Lower lobe of right lung (tissue), 2 donors: ENCODE data around the gene CDK4. TPM values are rescaled to one million over a fixed set of nuclear protein-coding genes. Genes with fewer than 3 reads are reported as not detected.
A peak's percentile ranks its signal among the peaks of the same experiment; 100 is the strongest.

Experiments used
- ATAC-seq, 2 donors: fragments of 200-7000 bp; cut with Tn5 transposase; one replicate each; pipeline ENCODE4 v1.9.1; 2020 to 2022; ENCODE audit warnings: mild to moderate bottlenecking in 2 of 2, moderate library complexity in 2 of 2
- DNase-seq: peaks from one replicate; pipeline ENCODE4 v3.0.0-alpha.2; 2020
- H3K27ac ChIP-seq: fragments of 200-600 bp; one replicate; pipeline ENCODE4 v1.8.0; 2022
- H3K27me3 ChIP-seq: fragments of 200-600 bp; one replicate; pipeline ENCODE4 v1.8.0; 2022; ENCODE audit warnings: low read depth
- H3K36me3 ChIP-seq: fragments of 200-600 bp; one replicate; pipeline ENCODE4 v1.8.0; 2022; ENCODE audit warnings: mild to moderate bottlenecking
- H3K4me1 ChIP-seq: fragments of 200-600 bp; one replicate; pipeline ENCODE4 v1.8.0; 2022
- H3K4me3 ChIP-seq: fragments of 200-600 bp; one replicate; pipeline ENCODE4 v1.8.0; 2022; ENCODE audit warnings: mild to moderate bottlenecking
- H3K9me3 ChIP-seq: fragments of 200-600 bp; one replicate; pipeline ENCODE4 v1.8.0; 2022
- CTCF ChIP-seq: fragments of 200-600 bp; IDR thresholded peaks from one replicate; pipeline ENCODE4 v1.8.0; 2022; ENCODE audit warnings: antibody characterized with exemption, mild to moderate bottlenecking
- intact Hi-C: fragments of 100-400 bp; cut with DNase I; formaldehyde crosslinking; loops from one replicate; pipeline ENCODE4 v1.11.0; 2022
- total RNA-seq: library from RNA; stranded (reverse); fragmentation: NEBNext Ultra II Directional; extraction: Animal tissue kit (Norgen Biotek cat#: 25700); gene quantifications from one replicate; pipeline ENCODE4 v1.2.1, GENCODE V29; 2021
- donor health status: DM: no; HTN: yes; CAD: no; lungs with severe emphysema.

CDK4 gene
- total RNA-seq, 1 donor from 2014 or later: 68.4 TPM

DNA sequence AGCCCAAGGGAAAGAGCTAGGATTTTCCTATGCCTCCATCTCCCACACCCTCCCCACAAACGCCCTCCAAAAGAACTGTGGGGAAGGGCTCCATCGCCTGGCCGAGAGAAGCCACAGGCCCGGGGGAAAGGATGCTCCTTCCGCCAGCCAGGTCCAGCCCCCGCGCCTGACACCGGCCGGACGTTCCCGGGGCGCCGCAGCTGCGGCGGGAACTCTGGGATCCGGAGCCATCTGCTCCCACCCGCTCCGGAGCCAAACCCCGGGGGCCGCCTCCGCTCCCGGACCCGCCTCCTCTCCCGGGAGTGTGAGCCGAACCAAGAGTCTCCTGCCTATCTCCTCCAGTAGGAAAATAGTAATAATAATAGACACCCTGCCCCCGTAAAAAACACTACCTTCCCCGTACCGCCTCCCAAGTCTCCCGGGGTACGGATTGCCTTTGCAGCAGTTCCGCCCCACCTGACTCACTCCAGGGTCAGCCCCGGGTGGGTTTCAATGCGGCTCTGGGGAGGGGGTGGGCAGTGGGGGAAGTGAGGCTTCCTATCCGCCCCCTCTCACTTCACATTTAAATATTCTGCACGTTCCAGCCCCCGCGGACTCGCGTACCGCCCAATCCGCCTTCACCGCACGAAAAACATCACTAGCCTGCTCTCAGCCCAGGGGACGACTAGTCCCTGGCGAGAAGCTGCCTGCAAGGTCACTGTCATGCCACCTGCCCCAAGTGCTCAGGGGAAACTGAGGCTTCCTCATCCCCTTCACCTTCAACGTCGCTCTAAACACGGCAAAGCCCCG, 16.0 kb downstream of the CDK4 start:
- peaks cover 65% of the 10 kb centered on the region for H3K27me3 ChIP-seq
- TF ChIP-seq CTCF: no peak
- intact Hi-C loops: no loop called here
- H3K36me3 ChIP-seq: peaks cover 9% of the 10 kb centered on the region
- H3K4me1 ChIP-seq: peaks cover 42% of the 10 kb centered on the region
- no peak overlapping the region for H3K27ac ChIP-seq
- ATAC-seq: peak in 1 of 2 donors; percentile 3
- peak overlapping the region; percentile 28 for H3K4me3 ChIP-seq
- no peak for DNase-seq
- no peaks in the 10 kb centered on the region for H3K9me3 ChIP-seq

DNA sequence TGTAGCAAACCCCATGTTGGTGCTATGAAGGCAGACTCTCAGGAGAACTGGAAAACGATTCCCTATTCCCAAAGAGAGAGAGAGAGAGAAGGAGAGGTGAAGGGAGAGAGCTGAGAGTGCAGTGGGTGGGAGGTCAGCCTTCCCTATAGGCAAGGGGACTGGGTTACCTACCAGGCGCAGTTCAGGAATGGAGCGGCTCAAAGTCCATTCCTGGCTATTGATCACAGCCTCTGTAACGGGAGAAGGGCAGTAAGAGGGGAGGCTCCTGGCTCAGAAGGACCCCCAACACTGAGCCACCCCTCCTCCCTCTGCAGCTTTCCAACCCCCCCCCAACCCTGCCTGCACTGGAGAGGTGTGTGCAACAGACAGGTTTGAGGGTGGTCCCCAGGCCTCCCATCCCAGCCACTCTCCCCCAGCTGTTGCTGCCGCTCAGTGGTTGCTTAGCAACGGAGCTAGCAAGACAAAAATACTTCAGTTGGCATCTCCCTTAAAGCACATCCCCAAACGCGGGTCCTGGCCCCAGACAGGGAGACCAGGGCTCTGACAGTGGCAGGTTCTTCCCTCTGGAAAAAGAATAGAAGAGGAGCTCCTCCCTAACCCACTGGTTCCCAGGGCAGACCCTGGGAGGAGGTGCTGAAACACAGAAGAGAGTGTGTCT, 16.8 kb downstream of the CDK4 start:
- TF ChIP-seq CTCF: no peak
- Histone ChIP-seq H3K36me3 (peaks cover 9% of the 10 kb centered on the region), H3K4me1 (peaks cover 36% of the 10 kb centered on the region), H3K27me3 (peaks cover 66% of the 10 kb centered on the region), H3K9me3 (no peaks in the 10 kb centered on the region), H3K4me3 (no peak overlapping the region), H3K27ac (no peak overlapping the region)
- no peak for DNase-seq
- no peak for ATAC-seq
- intact Hi-C loops: no loop called here

DNA sequence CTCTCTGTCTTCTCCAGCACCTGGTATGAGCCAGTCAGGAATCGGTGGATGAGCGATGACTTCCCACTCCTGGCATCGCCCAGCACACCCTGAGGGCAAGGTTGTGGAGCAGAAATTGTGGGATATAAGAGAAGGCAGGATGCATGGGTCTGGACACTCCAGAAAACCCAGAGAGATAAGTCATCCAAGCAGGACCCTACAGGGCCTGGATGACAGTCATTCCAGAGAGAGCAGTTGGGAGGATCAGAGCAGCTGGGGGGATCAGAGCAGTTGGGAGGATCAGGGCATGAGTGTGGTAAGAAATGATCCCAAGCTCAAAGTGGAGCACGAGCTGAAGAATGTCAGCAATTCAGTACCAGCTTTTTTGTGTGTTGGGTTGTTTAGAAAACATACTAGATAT, 17.5 kb downstream of the CDK4 start:
- peaks cover 64% of the 10 kb centered on the region for H3K27me3 ChIP-seq

DNA sequence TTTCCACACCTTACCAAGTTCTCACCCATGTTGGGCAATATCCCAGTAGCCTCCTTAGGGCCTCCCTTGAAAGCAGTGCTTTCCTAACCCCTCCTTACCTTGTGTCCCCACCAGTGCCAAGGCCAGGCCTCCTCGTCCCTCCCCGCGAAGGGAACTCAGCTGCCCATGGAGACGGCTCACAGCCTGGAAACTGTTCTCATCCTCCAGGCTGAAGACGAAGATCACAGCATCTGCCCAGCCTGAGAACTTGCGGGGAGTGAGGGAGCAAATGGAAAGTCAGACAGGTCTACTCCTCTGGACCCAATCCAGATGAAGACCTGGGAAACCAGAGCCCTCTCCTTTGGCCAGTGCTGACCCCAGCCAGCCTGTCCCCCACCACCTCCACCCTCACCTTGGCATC, 18.2 kb downstream of the CDK4 start:
- Histone ChIP-seq H3K4me1 (peaks cover 30% of the 10 kb centered on the region), H3K4me3 (no peak overlapping the region), H3K9me3 (no peaks in the 10 kb centered on the region), H3K27me3 (peaks cover 59% of the 10 kb centered on the region), H3K36me3 (peaks cover 9% of the 10 kb centered on the region), H3K27ac (no peak overlapping the region)
- TF ChIP-seq CTCF: no peak
- intact Hi-C loops: no loop called here
- no peak for DNase-seq
- ATAC-seq: no peak

More for the DNA sequence above, 17.5 kb downstream of the CDK4 start:
- DNase-seq (no peak), ATAC-seq (no peak)
- intact Hi-C loops: no loop called here
- no peak for TF ChIP-seq CTCF
- Histone ChIP-seq H3K4me1 (peaks cover 36% of the 10 kb centered on the region), H3K9me3 (no peaks in the 10 kb centered on the region), H3K27ac (no peak overlapping the region), H3K4me3 (no peak overlapping the region), H3K36me3 (peaks cover 9% of the 10 kb centered on the region)

GRCh38 chr12:57732726-57733593, 19.1 kb downstream of the CDK4 start:
- H3K4me1 ChIP-seq: peaks cover 25% of the 10 kb centered on the region
- no peaks in the 10 kb centered on the region for H3K9me3 ChIP-seq
- TF ChIP-seq CTCF: no peak
- peaks cover 9% of the 10 kb centered on the region for H3K36me3 ChIP-seq
- DNase-seq (no peak), ATAC-seq (no peak)
- no peak overlapping the region for H3K4me3 ChIP-seq
- no peak overlapping the region for H3K27ac ChIP-seq
- intact Hi-C loops: no loop called here
- H3K27me3 ChIP-seq: peaks cover 51% of the 10 kb centered on the region
